ELR (cell line): ENCODE measurements around the gene MAST4.

Experiments
- DNase-seq: peaks from one replicate; pipeline ENCODE4 v3.0.0-alpha.2; 2015; ENCODE audit warnings: low read depth

MAST4 gene

DNA sequence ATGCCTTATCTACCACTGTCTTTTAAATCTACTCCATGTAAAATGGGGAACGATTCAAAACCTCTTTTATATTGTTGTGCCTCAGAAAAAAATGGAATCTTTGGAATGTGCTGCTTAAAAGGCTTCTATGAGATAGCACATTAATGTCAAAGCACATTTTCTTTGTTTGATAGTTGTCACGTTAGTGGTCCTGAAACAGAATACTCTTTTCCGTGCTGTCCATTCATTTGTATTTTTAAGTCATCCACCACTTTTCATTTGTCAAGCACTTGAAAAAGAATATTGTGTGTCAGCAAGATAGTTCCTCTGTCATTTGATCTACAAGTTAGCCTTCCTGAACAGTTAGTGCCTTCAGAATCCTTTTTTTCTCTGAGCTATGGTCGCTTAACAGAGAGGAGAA is 246.9 kb downstream of the MAST4 start:
- DNase-seq: no peak

DNA sequence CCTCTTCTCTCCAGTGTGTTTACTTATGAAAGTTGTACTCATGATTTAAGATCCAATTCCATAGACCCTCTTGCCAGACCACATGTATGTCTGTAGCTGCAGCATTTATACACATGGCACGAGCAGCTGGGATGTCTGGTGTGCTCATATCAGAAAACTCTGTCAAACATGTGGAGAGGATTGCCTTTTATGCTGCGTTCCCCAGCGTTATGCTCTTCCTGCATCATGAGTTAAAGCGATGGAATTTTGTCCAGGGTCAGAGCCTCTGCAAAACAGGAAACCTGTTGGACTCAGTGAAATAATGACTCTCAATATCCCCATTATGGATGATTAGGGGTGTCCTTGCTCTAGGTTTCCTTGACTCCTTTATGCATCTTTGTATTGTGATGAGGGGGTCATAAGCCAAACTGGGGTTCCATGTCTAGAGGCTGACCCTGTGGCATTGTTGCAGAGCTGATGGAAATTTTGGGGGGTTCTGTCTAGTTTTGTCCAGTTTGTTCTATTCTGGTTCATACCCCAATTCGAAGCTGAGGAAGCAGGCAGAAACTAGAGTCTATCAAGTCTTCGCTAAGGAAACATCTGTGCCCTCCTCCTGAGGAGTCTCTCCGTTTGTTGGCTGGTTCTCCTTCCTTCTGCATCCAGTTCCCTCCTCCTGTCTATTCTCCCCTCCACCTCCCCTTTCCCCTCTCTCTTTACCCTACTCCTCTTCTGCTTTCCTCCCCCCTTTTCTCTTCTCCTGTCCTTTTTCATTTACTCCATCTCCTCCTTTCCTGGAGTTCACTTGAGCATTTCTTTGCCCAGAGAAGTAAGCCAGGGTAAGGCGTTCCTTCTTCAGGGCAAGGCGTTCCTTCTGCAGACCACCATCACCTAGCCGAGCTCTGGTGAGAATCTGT is 252.8 kb downstream of the MAST4 start:
- no peak for DNase-seq

DNA sequence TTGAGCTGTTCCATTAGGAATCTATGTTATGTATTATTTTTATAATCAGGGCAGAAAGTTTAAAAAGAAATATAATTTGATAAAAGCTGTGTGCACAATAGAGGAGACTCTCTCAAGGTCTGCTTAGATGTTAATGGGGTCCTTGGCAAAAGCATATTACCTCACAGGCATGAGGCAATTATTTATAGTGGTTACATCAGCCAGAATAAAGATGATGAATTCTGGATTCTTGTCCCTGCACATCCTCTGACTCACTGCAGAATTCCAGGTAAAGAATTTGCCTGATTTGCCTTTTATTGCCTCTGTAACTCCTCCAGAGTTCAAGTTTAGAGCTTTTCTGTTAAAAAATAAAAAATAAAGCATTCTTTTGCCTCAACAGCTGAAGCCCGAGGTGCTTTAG is 253.6 kb downstream of the MAST4 start:
- peak; percentile 65 for DNase-seq

DNA sequence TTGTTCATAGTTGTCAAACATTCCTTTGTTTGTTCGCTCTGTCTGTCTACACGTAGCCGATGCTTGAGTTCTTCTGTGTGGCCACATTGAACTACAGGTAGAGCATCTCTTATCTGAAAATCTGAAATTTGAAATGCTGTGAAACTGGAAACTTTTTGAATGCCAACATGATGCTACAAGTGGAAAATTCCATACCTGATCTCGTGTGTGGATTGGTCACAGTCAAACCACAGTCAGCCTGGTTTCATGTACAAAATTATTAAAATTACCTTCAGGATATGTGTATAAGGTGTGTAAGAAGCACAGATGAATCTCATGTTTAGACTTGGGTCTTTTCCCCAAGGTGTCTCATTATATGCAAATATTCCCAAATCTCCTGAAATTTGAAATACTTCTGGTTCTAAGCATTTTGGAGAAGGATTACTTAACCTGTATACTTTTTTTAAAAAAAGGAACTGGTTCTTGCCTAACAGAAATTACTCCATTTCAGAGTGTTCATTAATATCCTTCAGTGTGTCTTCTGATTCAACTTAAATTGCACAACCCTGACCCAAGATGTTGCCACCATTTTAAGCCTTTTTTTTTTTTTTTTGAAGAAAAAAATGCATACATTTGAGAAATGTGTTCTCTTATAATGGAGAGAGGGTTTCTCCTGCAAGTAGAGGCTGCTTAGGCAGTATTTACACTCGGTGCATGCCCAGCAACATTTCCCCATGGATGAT is 254.3 kb downstream of the MAST4 start:
- no peak for DNase-seq

DNA sequence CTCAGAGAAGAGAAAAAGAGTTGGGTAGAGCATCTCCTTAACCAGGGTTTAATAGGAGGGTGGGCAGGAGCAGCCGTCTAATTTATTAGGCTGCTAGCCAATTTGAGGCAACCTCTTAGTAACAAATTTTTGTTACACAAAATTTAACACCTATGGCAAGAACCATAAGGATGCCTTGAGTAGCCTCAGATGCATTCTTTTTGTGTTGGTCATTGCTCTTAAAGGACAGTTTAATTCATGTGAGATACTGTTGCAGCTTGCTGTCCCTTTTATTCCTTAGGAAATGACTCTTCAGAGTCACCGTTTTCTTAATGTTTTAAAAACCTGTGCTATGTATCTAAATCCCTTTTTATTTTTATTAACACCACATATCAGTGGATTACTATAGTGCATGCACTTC is 255.1 kb downstream of the MAST4 start:
- peak; percentile 28 for DNase-seq

DNA sequence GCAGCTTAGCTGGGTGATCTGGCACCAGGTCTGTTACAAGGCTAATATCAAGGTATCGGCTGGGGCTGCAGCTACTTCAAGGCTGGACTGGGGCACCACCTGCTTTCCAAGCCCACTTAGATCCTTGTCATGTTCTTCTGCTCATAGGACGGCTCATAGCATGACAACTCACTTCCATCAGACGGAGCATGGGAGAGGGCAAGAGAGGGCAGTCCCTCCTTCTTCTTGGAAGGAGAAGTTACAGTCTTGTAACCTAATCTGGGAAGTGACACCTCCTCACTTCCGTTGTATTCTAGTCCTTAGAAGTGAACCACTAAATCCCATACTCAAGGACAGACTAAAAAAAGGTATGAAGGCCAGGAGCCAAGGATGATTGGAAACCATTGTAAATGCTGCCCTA is 258.2 kb downstream of the MAST4 start:
- no peak for DNase-seq

DNA sequence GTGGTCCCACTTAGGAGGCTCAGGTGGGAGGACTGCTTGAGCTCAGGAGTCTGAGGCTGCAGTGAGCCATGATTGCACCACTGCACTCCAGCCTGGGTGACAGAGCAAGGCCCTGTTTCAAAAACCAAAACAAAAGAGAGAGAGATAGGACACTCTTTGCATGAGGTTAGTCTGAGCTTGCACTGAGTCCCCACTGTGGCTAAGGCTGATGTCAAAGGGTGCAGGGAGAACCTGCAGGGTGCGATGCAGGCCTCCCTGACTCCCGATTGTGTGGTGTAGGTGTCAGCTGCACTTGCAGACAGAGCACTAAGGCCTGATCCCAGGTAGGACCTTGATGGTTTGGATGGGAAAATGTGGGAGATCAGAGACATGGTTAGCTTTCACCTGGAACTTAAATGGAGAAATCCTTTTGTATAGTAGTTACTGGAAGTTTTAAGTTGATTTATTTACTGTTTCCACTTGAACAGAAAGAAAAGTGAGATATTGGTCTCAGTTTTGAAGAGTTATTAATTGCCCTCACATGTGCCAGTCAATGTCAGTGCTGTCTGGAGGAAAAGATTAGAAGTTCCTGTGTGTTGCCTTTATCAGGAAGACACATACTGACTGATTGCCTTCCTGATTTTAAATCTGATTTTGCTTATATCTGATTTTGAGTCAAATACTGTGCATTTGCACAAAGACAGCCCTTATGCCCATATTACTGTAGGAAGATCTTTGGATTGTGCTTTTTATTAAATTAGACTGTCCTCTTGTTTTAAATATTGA is 260.0 kb downstream of the MAST4 start:
- no peak for DNase-seq

DNA sequence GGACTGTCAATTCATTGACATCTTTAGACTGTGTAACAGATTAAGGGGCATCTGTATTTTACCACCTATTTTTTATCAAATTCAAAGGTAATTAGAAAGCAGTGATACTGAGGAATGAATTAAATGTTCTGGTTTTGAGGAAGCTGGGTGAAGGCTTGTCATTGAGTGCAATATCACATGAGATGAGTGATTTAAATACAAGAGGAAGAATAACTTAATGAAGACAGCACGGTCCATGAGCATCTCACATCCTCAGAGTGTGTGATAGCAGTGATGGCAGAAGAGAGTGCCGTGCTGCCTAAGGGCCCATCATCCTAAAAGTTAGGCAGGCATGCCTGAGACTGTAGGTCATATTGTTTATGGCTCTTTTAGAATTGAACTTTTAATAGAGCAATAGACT is 263.3 kb downstream of the MAST4 start:
- DNase-seq: no peak

DNA sequence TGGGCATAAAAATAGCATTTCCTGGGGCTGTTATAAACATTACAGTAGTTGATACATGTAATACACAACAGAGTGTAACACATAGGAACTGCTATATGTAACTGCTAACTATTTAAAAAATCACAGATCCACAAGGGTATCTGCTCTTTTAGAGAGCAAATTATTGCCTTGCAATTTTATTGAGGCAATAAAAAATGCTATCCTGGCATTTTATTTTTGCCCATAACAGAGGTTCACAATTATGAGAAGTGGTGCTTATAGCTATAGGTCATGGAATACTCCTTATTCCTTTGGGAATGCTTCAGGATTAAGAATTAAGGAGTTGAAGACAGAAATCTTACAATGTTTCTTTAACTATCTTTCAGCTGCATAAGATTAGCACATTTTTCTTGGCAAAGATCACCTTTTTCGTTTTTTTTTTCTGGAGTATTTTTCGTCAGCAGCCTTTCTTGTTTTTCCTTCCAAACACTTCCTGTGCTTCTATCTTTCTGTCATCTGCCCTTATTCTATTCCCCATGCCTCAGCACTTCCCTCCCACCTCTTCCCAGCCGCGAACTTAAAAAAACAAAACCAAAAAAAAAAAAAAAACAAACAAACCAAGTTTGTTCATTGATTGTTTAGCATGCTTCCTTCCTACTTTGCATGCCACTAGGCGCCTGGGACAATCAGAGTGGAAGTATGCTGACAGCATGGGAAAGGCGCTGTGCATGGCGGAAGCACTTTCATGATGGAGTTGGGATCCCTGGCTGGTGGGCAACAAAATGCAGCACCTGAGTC is 264.2 kb downstream of the MAST4 start:
- DNase-seq: no peak

DNA sequence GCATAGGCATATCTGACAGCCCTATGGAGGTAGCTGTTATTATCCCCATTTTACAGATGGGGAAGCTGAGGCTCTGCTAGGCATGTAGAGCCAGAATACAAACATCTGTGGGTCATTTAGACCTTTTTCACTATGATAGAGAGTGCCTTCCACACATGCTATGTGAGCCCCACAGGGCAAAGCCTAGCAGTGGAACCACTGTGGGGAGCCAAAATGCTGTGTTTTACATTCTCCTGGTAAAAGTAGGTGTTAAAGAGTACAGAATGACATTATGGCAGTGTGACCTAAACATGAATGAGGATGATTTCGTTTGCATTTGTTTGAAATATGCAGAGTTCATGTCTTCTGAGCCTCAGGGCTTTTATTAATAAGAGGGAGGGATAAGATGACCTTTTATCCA is 265.2 kb downstream of the MAST4 start:
- DNase-seq: no peak

DNA sequence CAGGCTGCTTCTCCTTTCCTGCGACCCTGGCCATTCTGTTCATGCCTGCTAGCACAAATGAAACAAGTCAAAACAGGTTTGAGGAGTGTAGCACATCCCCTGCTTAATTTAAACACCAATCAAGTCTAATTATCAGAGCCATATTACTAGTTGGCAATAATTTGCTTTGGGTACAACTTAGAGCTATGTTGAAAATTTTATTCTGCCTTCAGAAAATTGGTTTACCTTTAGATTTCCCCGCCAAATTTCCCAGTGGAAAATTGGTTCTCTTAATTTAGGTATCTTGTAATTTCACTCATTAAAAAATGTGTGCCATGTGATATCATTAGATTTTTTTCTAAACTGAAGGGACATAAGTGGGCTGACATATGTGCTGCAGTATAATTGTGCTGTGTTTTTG is 265.8 kb downstream of the MAST4 start:
- no peak for DNase-seq

DNA sequence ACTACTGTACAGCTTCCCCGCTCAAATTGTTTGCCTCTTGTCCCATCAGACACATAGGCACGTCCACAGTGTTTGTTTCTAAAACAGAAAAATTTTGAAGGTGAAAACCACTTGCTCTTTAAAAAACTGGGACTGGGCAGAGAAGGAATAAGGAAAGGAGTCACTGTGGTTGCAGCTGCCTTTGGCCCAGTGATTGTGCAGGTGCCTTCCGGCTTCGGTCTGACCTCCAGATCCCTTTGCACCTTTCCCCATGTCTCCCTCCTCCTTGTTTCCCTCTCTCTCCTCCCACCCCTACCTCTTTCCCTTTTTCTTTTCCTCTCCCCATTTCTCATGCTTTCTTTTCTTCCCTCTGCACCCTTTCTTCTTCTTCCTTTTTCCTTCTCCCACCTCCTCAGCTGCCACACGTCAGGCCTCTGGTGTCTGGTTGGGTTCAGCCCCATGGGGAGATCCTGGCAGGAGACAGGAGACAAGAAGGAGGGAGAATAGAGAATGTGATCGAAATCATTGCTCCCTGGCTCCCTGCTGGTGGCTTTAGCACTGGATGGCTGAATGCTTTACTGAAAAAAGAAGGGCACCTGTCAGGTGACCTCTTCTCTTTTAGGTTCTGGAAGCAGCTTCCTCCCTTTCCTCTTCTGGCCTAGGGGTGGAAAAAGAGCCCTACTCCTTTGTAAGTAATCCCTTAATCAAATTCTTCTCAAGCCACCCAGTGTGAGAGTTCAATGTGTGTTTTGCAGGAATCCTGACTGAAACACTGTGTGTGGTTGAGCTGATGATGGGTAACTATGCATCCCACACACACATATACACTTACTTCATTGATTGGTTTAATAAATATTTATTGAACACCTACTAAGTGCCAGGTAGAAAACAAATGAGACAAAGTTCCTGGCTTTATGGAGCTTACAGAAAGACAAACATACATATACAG is 267.3 kb downstream of the MAST4 start:
- no peak for DNase-seq

DNA sequence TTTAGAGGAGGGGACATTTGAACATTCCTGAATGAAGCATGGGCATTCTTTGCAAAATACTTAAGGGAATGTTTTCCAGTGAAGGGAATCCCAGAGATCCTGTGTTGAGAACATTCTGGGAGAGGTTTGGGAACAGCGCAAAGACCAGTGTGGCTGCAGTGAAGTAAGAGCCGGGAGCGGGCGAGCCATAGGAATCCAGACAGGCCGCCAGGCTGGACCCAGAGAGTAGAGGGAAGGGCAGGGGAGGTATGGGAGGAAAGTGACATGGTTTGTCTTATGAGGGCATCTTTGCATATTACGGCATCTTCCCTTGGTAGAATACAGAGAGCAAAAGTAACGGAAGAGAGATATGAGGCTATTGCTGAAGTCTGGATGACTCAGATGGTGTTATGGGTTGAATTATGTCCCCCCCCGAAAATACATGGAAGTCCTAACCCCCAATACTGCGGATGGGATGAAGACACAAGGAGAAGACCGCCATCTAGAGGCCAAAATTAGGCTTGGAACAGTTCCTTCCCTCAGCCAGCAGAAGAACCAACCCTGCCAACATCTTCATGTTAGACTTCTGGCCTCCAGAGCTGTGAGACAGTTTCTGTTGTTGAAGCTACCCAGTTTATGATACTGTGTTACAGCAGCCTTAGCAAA is 268.2 kb downstream of the MAST4 start:
- peak; percentile 52 for DNase-seq

DNA sequence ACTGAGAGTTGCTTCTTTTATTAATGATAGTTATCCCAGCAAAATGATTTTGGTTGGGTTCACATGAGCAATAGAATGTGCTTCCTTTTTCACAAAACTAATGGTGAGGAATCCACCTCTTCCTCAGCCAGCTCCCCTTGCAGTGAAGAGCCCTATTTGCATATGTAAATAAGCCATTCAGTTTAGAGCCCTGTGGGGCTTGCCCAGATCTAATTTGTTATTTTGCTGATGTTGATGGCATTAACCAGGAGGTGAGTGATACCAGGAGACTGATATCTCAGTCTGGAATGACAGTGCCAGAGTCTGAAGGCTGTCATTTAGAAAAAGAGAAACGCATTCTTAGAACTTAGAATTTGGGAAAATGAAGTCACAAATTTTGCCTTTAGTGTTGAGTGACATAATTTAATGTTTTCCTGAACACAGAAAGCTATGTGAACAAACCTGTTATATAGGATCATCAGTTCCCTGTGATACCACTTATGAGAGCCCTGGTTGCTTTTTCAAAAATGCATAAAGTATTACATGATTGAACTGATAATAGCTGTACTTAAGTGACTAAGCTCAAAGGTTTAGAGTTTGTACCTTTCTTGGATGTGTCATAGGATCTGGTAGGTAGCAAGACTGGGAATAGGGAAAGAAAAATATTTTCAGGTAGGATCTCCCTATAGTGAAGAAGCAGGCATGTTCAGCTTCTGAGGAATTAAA is 271.6 kb downstream of the MAST4 start:
- DNase-seq: no peak

DNA sequence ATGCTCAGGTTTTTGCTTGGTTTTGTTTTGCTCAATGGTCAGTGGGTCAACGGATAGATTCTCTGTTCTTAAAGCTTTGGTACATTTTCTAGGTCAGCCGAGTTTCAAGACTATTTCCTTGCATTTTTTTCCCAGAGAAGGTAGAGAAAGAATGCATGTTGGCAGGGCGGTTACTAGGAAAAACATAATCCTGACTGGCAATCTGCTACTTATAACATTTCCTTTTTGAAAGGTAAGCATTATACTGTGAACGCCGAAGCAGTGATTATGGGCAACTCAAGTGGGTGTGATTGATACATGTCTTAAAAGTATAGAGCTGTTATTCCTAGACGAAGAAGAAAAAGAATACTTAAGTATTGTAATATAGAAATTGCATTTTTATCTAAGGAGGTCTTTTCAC is 273.2 kb downstream of the MAST4 start:
- no peak for DNase-seq

DNA sequence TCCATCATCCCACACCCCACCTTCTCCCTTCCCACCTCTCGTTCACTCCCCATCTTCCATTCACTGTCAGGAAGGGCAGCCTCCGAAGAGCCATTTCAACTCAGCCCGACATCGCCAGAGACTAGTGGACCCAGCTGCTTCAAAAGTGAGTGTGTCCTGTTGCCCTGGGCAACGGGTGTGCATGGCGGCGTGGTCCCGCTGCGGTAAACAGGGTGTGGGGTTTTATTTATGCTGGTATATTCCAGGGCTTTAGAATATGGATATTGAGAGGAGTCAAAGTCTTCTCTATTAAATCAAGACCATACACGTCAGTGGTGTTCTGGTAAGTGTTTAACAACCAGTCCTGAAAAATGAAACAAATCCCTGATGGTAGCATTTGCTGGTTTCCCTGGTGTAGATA is 274.5 kb downstream of the MAST4 start:
- no peak for DNase-seq

DNA sequence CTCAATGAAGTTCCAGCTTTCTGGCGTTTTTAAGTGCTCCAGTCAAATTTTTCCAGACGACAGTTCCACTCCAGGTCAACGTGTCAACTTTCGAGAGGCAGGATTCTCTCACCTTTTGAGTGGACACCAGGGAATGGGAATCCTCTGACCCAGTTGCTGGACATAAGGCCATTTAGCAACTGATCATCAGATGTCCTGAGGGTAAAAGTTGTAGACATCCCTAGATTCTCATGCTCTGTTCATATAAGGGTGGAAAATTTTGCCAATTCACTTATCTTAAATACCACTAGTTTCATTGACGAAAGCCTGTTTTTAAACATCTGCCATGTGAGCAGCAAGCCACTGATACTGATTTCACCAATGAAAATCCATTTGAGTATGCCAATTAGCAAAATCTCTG is 275.5 kb downstream of the MAST4 start:
- DNase-seq: no peak

DNA sequence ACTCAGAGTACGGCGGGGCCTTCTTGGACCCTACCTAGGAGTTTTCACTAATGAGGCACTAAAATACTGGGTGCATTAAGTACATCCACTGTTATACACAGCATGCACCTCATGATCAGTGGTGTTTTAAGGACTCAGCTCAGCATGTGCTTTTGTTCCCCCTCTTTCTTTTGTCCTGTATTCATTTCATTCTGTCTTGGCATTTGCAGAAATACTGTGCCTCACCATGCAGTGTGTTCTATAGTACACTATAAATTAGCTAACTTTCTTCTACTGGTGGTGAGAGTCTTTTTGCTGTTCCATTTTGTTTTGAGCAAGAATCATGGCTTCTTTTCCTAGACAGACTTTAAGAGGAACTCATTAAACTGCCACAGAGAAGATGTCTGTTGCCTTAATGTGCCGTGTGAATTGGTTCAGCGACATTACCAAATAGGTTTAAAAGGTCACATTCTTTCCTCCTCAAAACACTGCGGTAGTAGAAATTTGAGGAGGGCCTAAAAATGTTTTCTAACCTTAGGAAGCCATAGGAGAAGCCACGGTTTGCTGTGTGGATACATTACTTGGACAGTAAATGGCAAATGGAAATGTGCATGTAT is 276.6 kb downstream of the MAST4 start:
- no peak for DNase-seq

DNA sequence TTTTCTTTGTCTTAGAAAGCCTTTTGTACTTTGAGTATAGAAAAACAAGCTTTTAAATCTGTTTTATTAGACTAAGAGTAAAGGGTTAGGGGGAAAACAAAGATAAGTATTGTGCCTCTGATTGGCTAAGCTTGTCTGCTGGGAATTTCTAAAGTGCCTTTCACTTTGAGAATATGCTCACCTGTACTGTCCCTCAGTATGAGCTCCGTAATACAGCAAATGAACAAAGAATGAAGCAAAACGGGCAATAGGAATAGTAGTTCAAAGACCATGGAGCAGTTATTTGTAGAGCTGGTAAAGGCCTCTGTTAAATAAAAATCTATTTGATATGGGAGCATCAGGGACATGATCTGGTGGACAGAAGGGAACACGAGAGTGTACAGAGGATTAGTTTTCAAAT is 277.8 kb downstream of the MAST4 start:
- DNase-seq: no peak
